GM12873 (cell line): ENCODE measurements around the gene TRMU.

Experiments
- TF ChIP-seq, protein P1 (sequence below): IDR thresholded peaks from 2 replicates; pipeline ENCODE4 v1.5.1; 2012; ENCODE audit warnings: low read depth, mild to moderate bottlenecking, moderate library complexity, low read length, control low read depth; ENCODE audit not compliant: insufficient read depth; ENCODE audit errors: missing control alignments

TRMU gene

GRCh38 chr22:46373921-46374662 lies 38.6 kb downstream of the TRMU start:
- TF ChIP-seq, protein P1, sequence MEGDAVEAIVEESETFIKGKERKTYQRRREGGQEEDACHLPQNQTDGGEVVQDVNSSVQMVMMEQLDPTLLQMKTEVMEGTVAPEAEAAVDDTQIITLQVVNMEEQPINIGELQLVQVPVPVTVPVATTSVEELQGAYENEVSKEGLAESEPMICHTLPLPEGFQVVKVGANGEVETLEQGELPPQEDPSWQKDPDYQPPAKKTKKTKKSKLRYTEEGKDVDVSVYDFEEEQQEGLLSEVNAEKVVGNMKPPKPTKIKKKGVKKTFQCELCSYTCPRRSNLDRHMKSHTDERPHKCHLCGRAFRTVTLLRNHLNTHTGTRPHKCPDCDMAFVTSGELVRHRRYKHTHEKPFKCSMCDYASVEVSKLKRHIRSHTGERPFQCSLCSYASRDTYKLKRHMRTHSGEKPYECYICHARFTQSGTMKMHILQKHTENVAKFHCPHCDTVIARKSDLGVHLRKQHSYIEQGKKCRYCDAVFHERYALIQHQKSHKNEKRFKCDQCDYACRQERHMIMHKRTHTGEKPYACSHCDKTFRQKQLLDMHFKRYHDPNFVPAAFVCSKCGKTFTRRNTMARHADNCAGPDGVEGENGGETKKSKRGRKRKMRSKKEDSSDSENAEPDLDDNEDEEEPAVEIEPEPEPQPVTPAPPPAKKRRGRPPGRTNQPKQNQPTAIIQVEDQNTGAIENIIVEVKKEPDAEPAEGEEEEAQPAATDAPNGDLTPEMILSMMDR = no peak

DNA sequence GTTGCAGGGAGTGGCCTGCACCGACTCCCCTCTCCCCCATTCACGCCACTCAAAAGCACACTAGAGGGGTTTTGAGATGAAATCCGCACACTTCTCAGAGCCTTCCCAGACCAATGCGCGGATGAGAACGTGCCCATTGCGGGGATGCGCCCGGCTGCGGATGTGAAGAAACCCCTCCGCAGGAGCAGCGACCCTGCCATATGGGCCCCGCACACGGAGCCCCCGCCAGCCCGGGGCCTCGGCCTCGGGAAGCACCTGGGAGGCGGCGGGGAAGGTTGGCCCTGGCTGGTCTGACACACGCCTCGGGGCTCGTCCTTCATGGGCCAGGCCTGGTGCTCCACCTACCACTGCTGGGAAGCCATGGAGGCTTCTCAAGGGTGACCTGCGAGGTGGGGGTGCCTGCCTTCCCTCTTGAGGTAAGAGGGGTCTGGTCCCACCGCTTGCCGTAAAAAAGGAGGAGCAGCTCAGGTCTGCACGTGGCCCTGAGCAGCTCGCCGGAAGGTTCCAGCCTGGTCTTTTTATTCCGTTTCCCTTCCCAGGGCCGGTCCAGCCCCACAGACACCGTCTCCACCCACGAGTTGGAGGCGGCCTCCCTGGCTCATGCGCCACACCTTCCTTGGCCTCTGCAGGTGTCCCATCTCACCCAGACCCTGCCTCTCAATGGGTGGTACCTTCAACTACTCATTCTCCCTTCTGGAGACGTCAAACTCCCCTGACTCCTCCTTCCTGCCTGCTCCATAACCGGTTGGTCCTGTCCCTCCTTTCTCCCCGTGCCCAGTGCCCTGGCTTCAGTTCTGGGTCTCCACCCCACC lies 39.4 kb downstream of the TRMU start:
- TF ChIP-seq, protein P1 = no peak

GRCh38 chr22:46376111-46376510 lies 40.6 kb downstream of the TRMU start:
- TF ChIP-seq, protein P1 = no peak

DNA sequence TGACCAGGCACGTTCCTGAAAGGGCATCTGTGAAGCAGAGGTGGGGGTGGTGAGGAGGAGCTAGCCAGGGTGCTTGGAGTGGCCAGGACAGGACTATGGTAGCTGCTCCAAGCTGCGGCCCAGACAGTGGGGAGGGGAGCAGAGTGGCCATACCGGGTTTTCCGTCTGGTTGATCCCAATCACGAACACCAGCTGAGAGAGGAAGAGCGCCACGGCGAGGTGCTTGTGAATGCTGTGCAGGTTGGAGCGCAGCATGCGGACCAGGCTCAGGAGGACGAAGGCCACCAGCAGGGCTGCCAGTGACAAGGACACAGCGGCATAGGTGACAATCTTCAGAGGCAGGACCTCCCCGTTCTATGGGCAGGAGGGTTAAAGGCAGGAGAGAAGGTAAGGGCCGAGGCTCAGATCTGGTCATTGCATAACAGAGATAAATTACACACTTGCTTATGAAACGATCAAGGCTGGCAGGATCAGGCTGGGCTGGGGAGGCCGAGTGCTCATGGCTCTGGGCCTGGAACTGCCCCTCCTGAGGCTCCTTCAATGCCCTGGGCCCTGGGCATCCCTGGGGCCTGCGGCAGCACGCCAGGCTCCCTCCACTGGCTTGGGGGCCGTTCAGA lies 41.5 kb downstream of the TRMU start:
- TF ChIP-seq, protein P1 = no peak

DNA sequence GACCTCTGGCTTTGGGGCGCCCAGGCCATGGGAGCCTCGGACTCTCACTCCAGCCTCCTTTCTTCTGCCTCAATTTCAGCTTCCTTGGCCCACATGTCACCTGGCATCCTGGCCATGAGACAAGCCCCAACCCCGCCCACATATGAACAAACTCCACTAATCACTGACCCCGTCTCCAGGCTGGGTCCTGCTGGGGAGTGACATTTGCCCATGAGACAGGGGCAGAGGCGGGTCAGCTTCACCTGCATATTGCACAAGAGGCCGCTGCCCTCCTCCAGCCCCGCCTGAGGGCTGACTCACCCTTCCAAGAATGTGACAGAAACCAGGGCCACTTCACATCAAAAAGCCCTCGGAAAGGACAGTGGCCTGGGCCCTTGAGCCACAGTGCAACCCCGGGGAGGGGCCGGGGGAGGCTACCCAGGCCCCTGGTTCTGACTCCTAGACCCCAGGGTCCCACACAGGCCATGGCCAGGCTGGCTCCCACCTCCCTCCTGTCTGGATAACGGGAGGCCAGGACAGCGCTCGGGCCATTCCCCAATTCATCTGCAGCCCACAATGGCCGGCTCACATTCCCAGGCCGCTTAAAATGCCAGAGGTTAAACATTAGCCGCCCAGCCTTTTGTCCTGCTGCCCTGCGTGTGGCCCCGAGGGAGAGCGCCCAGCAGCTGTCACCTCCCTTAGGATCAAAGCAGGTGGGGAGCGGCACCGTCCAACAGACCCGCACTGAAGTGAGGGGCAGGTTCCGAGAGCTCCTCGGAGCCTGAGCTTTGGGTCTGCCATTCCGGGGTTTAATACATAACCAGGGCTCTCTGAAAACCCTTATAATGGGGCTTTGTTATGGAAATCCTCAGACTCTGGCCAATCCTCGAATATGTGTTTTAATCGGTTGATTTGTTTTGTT lies 42.3 kb downstream of the TRMU start:
- TF ChIP-seq, protein P1 = no peak

DNA sequence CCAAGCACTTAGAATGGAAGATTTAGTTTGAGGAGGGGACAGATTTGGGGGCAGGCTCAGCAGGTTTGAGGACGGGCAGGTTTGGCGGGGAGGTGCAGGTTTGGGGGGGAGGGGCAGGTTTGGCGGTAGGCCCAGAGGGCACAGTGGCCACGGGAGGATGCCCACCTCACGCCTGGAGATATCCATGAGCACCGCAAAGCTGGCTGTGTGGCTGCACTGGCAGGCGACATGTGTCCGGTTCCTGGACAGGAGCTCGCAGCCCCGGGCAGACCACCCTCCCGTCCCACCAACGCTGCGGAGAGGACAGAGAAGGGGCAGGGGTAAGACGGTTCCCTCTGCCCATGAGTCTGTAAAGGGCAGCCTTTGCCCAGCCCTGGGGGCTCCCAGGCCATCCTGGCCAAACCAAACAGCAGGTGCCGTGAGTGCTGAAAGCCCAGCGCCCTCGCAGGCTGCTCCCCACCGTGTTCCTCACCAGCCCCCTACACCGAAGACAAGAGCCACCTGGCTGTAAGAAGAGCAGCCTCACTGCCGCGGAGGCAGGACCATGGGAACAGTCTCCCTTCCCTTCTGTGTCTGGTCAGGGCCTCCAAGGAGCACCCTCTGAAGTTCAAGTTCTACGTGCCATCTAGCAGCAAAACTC lies 43.0 kb downstream of the TRMU start:
- TF ChIP-seq, protein P1 = no peak
